ENCODE results near the gene HOXD4. TPM values are rescaled to one million over a fixed set of nuclear protein-coding genes. Genes with fewer than 3 reads are reported as not detected.

HOXD4 gene
- total RNA-seq, 4 donors from 2014 or later, result 0.69 to 3.6 (median 1.3) TPM; not detected in 1

- peaks cover 0 to 39% (median 15%) of the 10 kb centered on the region in 3 donors for H3K4me1 ChIP-seq
- peak; percentile 26 for ATAC-seq
- WGBS, 2 donors (ENCODE audit: low coverage in 1 of 2), result 2 to 4% methylated on average over 3 to 12 of the region's 71 CpGs
- no peaks in the 10 kb centered on the region for H3K36me3 ChIP-seq
- no peak for TF ChIP-seq CTCF (IDR thresholded peaks at IDR 0.05)
- no peak for TF ChIP-seq POLR2A (IDR thresholded peaks at IDR 0.05)
- no peak for TF ChIP-seq POLR2AphosphoS5 (IDR thresholded peaks at IDR 0.05)
- TF ChIP-seq EP300 (IDR thresholded peaks at IDR 0.05), result no peak
- H3K27me3 ChIP-seq, result peaks cover 100% of the 10 kb centered on the region
- no peaks in the 10 kb centered on the region for H3K9me3 ChIP-seq
- peak overlapping the region; percentile 10 to 50 for H3K4me3 ChIP-seq
- peak overlapping the region in 3 of 4 donors; percentile 63 to 76 (median 75) for H3K27ac ChIP-seq
These were observed 14.7 kb upstream of the HOXD4 start for GRCh38 chr2:176136374-176137251.

GRCh38 chr2:176137252-176137580 lies 14.1 kb upstream of the HOXD4 start:
- peak overlapping the region in 3 of 4 donors; percentile 63 to 76 (median 75) for H3K27ac ChIP-seq
- no peaks in the 10 kb centered on the region for H3K36me3 ChIP-seq
- peaks cover 100% of the 10 kb centered on the region for H3K27me3 ChIP-seq
- H3K9me3 ChIP-seq, result no peaks in the 10 kb centered on the region
- H3K4me1 ChIP-seq, result peaks cover 0 to 38% (median 15%) of the 10 kb centered on the region in 3 donors
- ATAC-seq, result no peak
- 0% methylated on average over 1 of the region's 2 CpGs; no CpG with 5 or more reads in 1 of the 2 donors for WGBS, 2 donors (ENCODE audit: low coverage in 1 of 2)
- H3K4me3 ChIP-seq, result peak overlapping the region in 1 of 2 donors; percentile 50
- TF ChIP-seq POLR2A (IDR thresholded peaks at IDR 0.05), result no peak
- no peak for TF ChIP-seq EP300 (IDR thresholded peaks at IDR 0.05)
- no peak for TF ChIP-seq CTCF (IDR thresholded peaks at IDR 0.05)

GRCh38 chr2:176137906-176138305 lies 13.4 kb upstream of the HOXD4 start:
- Histone ChIP-seq H3K36me3 (no peaks in the 10 kb centered on the region), H3K27ac (peak overlapping the region in 1 of 4 donors; percentile 59), H3K9me3 (no peaks in the 10 kb centered on the region), H3K4me1 (peaks cover 0 to 35% (median 15%) of the 10 kb centered on the region in 3 donors), H3K27me3 (peaks cover 100% of the 10 kb centered on the region), H3K4me3 (peak overlapping the region in 1 of 2 donors; percentile 52)
- 37 to 38% methylated on average over 6 to 8 of the region's 8 CpGs for WGBS, 2 donors (ENCODE audit: low coverage in 1 of 2)
- TF ChIP-seq EP300 (IDR thresholded peaks at IDR 0.05) (no peak), CTCF (IDR thresholded peaks at IDR 0.05) (no peak), POLR2A (IDR thresholded peaks at IDR 0.05) (no peak), POLR2AphosphoS5 (IDR thresholded peaks at IDR 0.05) (no peak)
- no peak for ATAC-seq

GRCh38 chr2:176138526-176138922 lies 12.8 kb upstream of the HOXD4 start:
- Histone ChIP-seq H3K27me3 (peaks cover 100% of the 10 kb centered on the region), H3K4me1 (peaks cover 0 to 35% (median 15%) of the 10 kb centered on the region in 3 donors), H3K36me3 (no peaks in the 10 kb centered on the region), H3K9me3 (no peaks in the 10 kb centered on the region), H3K4me3 (peak overlapping the region in 1 of 2 donors; percentile 52), H3K27ac (peak overlapping the region in 3 of 4 donors; percentile 50 to 59 (median 59))
- no peak for ATAC-seq
- 11 to 22% methylated on average over 6 to 13 of the region's 14 CpGs for WGBS, 2 donors (ENCODE audit: low coverage in 1 of 2)
- TF ChIP-seq EP300 (IDR thresholded peaks at IDR 0.05) (no peak), POLR2AphosphoS5 (IDR thresholded peaks at IDR 0.05) (no peak), POLR2A (IDR thresholded peaks at IDR 0.05) (no peak), CTCF (IDR thresholded peaks at IDR 0.05) (no peak)

All from gastroesophageal sphincter (tissue), 4 donors.